ENCODE data around the gene PCIF1. TPM values are rescaled to one million over a fixed set of nuclear protein-coding genes. Genes with fewer than 3 reads are reported as not detected.

Gene PCIF1
- total RNA-seq, 4 donors from 2014 or later = 10.4 to 36.8 (median 16.4) TPM

- WGBS, 2 donors = 84 to 94% methylated on average over 12 of the region's 12 CpGs
- intact Hi-C loops (cut with DNase I) = no loop called here
- Histone ChIP-seq H3K27me3 (no peaks in the 10 kb centered on the region), H3K36me3 (peaks cover 0 to 41% (median 5%) of the 10 kb centered on the region in 3 donors), H3K9me3 (no peaks in the 10 kb centered on the region), H3K4me1 (peaks cover 0 to 43% (median 25%) of the 10 kb centered on the region in 3 donors), H3K27ac (peak overlapping the region in 1 of 4 donors; percentile 93), H3K4me3 (peak overlapping the region in 1 of 4 donors; percentile 79)
- DNase-seq = no peak
- TF ChIP-seq POLR2A (IDR thresholded peaks at IDR 0.05) = no peak
- TF ChIP-seq, protein P1, sequence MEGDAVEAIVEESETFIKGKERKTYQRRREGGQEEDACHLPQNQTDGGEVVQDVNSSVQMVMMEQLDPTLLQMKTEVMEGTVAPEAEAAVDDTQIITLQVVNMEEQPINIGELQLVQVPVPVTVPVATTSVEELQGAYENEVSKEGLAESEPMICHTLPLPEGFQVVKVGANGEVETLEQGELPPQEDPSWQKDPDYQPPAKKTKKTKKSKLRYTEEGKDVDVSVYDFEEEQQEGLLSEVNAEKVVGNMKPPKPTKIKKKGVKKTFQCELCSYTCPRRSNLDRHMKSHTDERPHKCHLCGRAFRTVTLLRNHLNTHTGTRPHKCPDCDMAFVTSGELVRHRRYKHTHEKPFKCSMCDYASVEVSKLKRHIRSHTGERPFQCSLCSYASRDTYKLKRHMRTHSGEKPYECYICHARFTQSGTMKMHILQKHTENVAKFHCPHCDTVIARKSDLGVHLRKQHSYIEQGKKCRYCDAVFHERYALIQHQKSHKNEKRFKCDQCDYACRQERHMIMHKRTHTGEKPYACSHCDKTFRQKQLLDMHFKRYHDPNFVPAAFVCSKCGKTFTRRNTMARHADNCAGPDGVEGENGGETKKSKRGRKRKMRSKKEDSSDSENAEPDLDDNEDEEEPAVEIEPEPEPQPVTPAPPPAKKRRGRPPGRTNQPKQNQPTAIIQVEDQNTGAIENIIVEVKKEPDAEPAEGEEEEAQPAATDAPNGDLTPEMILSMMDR (IDR thresholded peaks at IDR 0.05) = no peak
Observed at GRCh38 chr20:45909336-45909808, 25.1 kb upstream of the PCIF1 start.

DNA sequence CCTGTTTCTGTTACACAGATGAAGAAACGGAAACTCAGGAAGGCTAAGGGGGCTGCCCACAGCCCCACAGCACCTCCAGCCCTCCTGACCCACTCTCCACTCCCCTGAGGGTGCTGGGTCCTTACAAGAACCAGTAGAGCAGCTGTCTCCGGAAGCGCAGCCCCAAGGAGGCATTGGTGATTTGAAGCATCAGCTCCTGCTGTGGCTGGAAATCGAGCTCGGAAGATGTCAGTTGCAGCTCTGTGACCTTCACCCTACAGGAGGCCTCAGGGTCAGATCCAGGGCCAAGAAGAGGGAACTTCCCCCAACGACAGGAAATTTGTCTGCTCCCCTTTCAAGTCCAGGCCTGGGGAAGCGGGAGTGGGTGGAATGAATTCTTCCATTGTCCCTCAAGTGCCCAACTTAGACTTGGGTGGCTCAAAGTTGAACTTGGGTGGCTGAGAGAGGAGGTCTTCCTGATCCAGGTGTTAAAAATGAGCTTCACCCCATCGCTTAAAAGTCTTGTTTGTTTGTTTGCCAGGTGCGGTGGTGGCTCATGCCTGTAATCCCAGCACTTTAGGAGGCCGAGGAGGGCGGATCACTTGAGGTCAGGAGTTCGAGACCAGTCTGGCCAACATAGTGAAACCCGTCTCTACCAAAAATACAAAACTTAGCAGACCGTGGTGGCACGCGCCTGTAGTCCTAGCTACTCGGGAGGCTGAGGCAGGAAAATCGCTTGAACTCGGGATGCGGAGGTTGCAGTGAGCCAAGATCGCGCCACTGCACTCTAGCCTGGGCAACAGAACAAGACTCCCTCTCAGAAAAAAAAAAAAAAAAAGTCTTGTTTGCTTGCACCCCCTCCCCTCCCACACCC lies 24.4 kb upstream of the PCIF1 start:
- no peak for DNase-seq
- 80 to 84% methylated on average over 17 to 20 of the region's 22 CpGs for WGBS, 2 donors
- Histone ChIP-seq H3K27me3 (no peaks in the 10 kb centered on the region), H3K4me1 (peaks cover 0 to 46% (median 25%) of the 10 kb centered on the region in 3 donors), H3K4me3 (peak overlapping the region in 2 of 4 donors; percentile 51 to 79), H3K9me3 (no peaks in the 10 kb centered on the region), H3K36me3 (peaks cover 0 to 34% (median 0%) of the 10 kb centered on the region in 3 donors), H3K27ac (peak overlapping the region; percentile 55 to 93 (median 86))
- TF ChIP-seq POLR2A (IDR thresholded peaks at IDR 0.05) = no peak
- TF ChIP-seq, protein P1 (IDR thresholded peaks at IDR 0.05) = no peak
- intact Hi-C loops (cut with DNase I) = no loop called here

DNA sequence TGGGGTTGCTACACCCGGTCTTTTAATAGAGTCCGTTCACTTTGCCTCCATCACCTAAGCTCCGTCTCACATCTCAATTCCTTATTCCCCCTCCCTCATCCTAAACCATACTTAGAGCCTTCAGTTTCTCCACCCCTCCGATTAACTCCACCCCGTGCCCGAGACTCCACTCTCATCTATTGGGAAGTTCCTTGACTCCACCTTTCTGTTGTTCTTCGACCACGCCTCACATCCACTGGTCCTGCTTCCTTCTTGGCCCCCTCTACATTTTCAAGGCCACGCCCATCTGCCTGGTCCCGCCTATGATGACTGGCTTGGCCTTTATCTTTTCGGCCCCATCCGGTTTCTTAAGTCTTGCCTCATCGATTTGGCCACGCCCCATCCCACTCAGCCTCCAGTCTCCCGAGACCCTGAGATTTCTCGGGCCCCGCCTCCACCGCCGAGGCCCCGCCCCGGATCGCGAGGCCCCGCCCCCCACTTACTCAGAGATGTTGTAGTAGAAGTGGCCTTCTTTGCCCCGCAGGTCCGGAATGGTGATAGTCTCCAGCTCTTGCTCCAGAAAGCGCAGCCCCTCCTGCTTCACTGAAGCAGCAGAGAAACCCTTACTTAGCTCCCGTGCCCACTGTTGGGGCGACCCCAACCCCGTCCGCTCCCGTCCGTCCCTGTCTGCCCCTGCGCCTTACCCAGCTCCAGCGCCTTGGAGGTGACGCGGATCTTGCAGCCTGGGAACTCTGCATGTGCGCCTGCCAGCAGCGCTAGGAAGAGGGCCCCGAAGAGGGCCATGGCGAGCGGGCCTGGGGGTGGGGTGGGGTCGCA lies 23.6 kb upstream of the PCIF1 start:
- 4 to 6% methylated on average over 21 to 28 of the region's 43 CpGs for WGBS, 2 donors
- peaks cover 0 to 46% (median 25%) of the 10 kb centered on the region in 3 donors for H3K4me1 ChIP-seq
- DNase-seq = peak; percentile 93
- no peaks in the 10 kb centered on the region for H3K9me3 ChIP-seq
- H3K4me3 ChIP-seq = peak overlapping the region; percentile 41 to 79 (median 54)
- H3K36me3 ChIP-seq = peaks cover 0 to 26% (median 0%) of the 10 kb centered on the region in 3 donors
- TF ChIP-seq, protein P1 (IDR thresholded peaks at IDR 0.05) = no peak
- TF ChIP-seq POLR2A (IDR thresholded peaks at IDR 0.05) = peak in 2 of 4 donors; percentile 43 to 78
- H3K27me3 ChIP-seq = no peaks in the 10 kb centered on the region
- H3K27ac ChIP-seq = peak overlapping the region; percentile 80 to 93 (median 86)
- intact Hi-C loops (cut with DNase I) = no loop called here

DNA sequence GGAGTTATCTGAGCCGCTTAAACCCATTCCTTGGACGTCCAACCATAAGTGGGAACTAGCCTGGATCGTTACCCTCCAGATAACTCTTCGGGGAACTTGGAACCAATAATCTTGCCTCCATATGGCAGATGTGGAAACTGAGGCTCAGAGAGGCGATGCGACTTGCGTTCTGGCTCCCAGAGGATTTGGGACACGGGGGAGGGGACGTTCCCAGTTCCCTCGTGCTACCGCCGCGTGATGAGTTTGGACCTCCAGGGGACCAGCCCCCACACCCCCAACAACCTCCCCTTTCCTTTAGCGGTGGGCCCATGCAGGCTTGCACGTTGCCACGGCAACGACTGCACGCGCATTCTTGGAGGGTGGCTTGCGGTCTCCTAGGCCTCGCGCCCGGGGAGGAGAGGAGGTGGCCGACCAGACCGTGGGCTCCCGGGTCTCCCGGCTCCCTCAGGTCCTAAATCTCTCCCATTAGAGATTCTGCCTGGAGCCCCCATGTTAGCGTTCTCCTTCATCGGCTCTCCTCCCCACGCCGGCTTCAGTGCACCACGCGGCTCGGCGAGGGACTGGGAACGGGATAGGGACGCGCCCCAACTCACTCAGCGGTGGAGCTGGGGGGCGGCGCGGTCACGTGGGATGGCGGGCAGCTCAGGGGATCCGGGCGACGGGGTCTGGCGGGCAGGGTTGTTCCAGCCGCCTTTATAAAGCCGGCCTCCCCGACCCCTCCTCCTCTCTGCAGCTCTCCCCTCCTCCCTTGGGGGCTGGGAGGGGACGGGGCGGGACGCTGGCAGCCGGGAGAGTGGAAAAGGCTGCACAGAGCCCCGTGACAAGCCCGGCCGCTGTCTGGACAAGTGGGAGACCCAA lies 22.8 kb upstream of the PCIF1 start, which contains the start of gene PLTP:
Gene PLTP (minus strand): TSS at position 670 of the 858 bp plus-strand sequence. CDS start 703 bp downstream, outside the sequence.
- H3K9me3 ChIP-seq = no peaks in the 10 kb centered on the region
- DNase-seq = no peak
- H3K4me1 ChIP-seq = peaks cover 0 to 46% (median 25%) of the 10 kb centered on the region in 3 donors
- peaks cover 0 to 18% (median 0%) of the 10 kb centered on the region in 3 donors for H3K36me3 ChIP-seq
- intact Hi-C loops (cut with DNase I) = no loop called here
- peak within 1 kb of the TSS; percentile 80 to 93 (median 86) for H3K27ac ChIP-seq
- 0% methylated on average over 3 of the region's 58 CpGs for WGBS, 2 donors
- H3K4me3 ChIP-seq = peak within 1 kb of the TSS; percentile 41 to 79 (median 54)
- H3K27me3 ChIP-seq = no peaks in the 10 kb centered on the region
- peak in 2 of 4 donors; percentile 66 to 74 for TF ChIP-seq POLR2A (IDR thresholded peaks at IDR 0.05)
- TF ChIP-seq, protein P1 (IDR thresholded peaks at IDR 0.05) = no peak
